ENCODE data around the gene GLRA3.

DNA sequence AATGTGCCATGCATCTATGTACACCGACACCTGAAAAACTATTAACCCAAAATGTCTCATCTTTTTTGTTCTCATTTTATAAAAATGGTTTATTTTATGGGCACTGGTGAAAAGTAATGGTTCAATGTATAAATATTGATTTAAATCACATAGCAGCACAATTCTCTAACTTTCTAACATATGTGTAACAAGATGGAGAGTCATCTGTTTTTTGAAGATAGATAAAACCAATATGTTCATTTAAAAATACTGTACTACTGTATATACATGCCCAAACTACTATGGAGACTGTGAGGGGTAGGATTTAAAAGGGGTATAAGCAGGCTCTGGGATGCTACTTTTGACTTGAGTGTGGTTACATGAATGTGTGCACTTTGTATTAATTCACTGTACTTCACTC lies 67.6 kb downstream of the GLRA3 start:
- TF ChIP-seq EZH2 (IDR thresholded peaks at IDR 0.05; ENCODE audit: borderline replicate concordance, low read depth, low read length, severe bottlenecking) = no peak
- TF ChIP-seq, protein P1, sequence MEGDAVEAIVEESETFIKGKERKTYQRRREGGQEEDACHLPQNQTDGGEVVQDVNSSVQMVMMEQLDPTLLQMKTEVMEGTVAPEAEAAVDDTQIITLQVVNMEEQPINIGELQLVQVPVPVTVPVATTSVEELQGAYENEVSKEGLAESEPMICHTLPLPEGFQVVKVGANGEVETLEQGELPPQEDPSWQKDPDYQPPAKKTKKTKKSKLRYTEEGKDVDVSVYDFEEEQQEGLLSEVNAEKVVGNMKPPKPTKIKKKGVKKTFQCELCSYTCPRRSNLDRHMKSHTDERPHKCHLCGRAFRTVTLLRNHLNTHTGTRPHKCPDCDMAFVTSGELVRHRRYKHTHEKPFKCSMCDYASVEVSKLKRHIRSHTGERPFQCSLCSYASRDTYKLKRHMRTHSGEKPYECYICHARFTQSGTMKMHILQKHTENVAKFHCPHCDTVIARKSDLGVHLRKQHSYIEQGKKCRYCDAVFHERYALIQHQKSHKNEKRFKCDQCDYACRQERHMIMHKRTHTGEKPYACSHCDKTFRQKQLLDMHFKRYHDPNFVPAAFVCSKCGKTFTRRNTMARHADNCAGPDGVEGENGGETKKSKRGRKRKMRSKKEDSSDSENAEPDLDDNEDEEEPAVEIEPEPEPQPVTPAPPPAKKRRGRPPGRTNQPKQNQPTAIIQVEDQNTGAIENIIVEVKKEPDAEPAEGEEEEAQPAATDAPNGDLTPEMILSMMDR (IDR thresholded peaks at IDR 0.05; ENCODE audit: extremely low read depth in 1 of 2, insufficient read depth in 1 of 2, low read depth in 1 of 2, low read length in 2 of 2) = no peak
- no peak for TF ChIP-seq FOS (IDR thresholded peaks at IDR 0.05; ENCODE audit: borderline replicate concordance, insufficient read depth, low read length)
- TF ChIP-seq POLR2AphosphoS5 (IDR thresholded peaks at IDR 0.05; ENCODE audit: insufficient read depth, low read depth, low read length) = no peak
- TF ChIP-seq POLR2A (IDR thresholded peaks at IDR 0.05; ENCODE audit: low read depth, low read length) = no peak
- TF ChIP-seq GATA2 (IDR thresholded peaks at IDR 0.05; ENCODE audit: insufficient read depth, insufficient read length, low read depth, low read length) = no peak
- TF ChIP-seq, protein P2, sequence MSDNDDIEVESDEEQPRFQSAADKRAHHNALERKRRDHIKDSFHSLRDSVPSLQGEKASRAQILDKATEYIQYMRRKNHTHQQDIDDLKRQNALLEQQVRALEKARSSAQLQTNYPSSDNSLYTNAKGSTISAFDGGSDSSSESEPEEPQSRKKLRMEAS (IDR thresholded peaks at IDR 0.05; ENCODE audit: insufficient read depth, insufficient read length) = no peak
